PC-3 (cell line): Measurements from ENCODE around the gene DIAPH3. TPM values are rescaled to one million over a fixed set of nuclear protein-coding genes. Genes with fewer than 3 reads are reported as not detected.

Source experiments
- ATAC-seq: fragments of 200-7000 bp; cut with Tn5 transposase; 2 replicates; pipeline ENCODE4 v1.9.1; 2020; ENCODE audit warnings: mild to moderate bottlenecking, moderate library complexity
- BruUV-seq: library from RNA; stranded (reverse); fragments of 400-500 nt; replicated peaks from 2 replicates; lab custom pipeline; 2021; lab: Mats Ljungman, UMichigan
- CTCF ChIA-PET: fragments of 300-600 bp; sonication (Branson Sonifier 250); formaldehyde crosslinking; loops from one replicate; lab custom pipeline; 2022; ENCODE audit warnings: antibody characterized with exemption; lab: Charles Lee
- POLR2A ChIA-PET: fragments of 300-600 bp; sonication (Branson Sonifier 250); formaldehyde crosslinking; loops from one replicate; lab custom pipeline; 2022; ENCODE audit warnings: antibody characterized with exemption; ENCODE audit not compliant: unreplicated experiment; lab: Charles Lee
- DNase-seq: peaks from one replicate; pipeline ENCODE4 v3.0.0-alpha.2; 2015
- H2AFZ ChIP-seq: fragments of 300-600 bp; sonication (generic); 2 replicates; pipeline ENCODE4 v1.6.0; 2016; ENCODE audit warnings: antibody characterized with exemption, low read length
- H3F3A ChIP-seq: fragments of 300-600 bp; sonication (generic); one replicate; pipeline ENCODE4 v1.6.0; 2017; ENCODE audit warnings: antibody characterized with exemption, low read length, control low read depth, mild to moderate bottlenecking; ENCODE audit not compliant: unreplicated experiment
- H3K27ac ChIP-seq: fragments of 300-600 bp; sonication (generic); 2 replicates; pipeline ENCODE4 v1.5.1; 2016; ENCODE audit warnings: mild to moderate bottlenecking, low read length
- H3K27me3 ChIP-seq: fragments of 300-600 bp; sonication (generic); 2 replicates; pipeline ENCODE4 v1.6.1; 2016; ENCODE audit warnings: low read length, mixed read lengths
- H3K36me3 ChIP-seq: fragments of 300-600 bp; sonication (generic); 2 replicates; pipeline ENCODE4 v1.6.1; 2016; ENCODE audit warnings: low read depth, mixed run types, low read length, mixed read lengths
- H3K4me1 ChIP-seq: fragments of 300-600 bp; sonication (generic); 2 replicates; pipeline ENCODE4 v1.5.1; 2016; ENCODE audit warnings: low read length; ENCODE audit not compliant: insufficient read depth
- H3K4me2 ChIP-seq: fragments of 300-600 bp; sonication (generic); 2 replicates; pipeline ENCODE4 v1.6.0; 2016; ENCODE audit warnings: low read length
- H3K4me3 ChIP-seq: fragments of 300-600 bp; sonication (generic); 2 replicates; pipeline ENCODE4 v1.5.1; 2016; ENCODE audit warnings: mild to moderate bottlenecking, low read length, mixed read lengths
- H3K79me2 ChIP-seq: fragments of 300-600 bp; sonication (generic); 2 replicates; pipeline ENCODE4 v1.6.1; 2017; ENCODE audit warnings: low read length, mixed read lengths
- H3K9ac ChIP-seq: fragments of 300-600 bp; sonication (generic); 2 replicates; pipeline ENCODE4 v1.6.0; 2016; ENCODE audit warnings: mild to moderate bottlenecking, low read length
- H3K9me2 ChIP-seq: fragments of 300-600 bp; sonication (generic); replicated peaks from 2 replicates; pipeline ENCODE4 v1.6.1; 2016; ENCODE audit warnings: mixed run types, low read length, mixed read lengths
- H3K9me3 ChIP-seq: fragments of 300-600 bp; sonication (generic); 2 replicates; pipeline ENCODE4 v1.6.1; 2016; ENCODE audit warnings: low read length, mixed read lengths
- H4K20me1 ChIP-seq: fragments of 300-600 bp; sonication (generic); 2 replicates; pipeline ENCODE4 v1.6.1; 2016; ENCODE audit warnings: low read length, mixed read lengths
- CTCF ChIP-seq: fragments of 300-600 bp; sonication (generic); conservative IDR thresholded peaks from 2 replicates; pipeline ENCODE4 v1.5.1; 2017; ENCODE audit warnings: antibody characterized with exemption, low read depth, mild to moderate bottlenecking, low read length
- EZH2 ChIP-seq: fragments of 300-600 bp; sonication (generic); IDR thresholded peaks from one replicate; pipeline ENCODE4 v1.6.1; 2017; ENCODE audit warnings: antibody characterized with exemption, mild to moderate bottlenecking, low read length; ENCODE audit not compliant: unreplicated experiment
- EZH2phosphoT487 ChIP-seq: fragments of 300-600 bp; sonication (generic); IDR thresholded peaks from 2 replicates; pipeline ENCODE4 v1.6.1; 2018; ENCODE audit warnings: mild to moderate bottlenecking, antibody characterized with exemption, low read length, borderline replicate concordance
- intact Hi-C: fragments of 100-400 bp; cut with micrococcal nuclease; formaldehyde crosslinking; loops from 2 replicates; pipeline ENCODE4 v1.9.0; 2023
- total RNA-seq: library from RNA; depleted of rRNA; stranded (reverse); fragments of >200 nt; gene quantifications from 2 replicates; pipeline ENCODE4 v1.2.3, GENCODE V29; 2014

Gene DIAPH3
- total RNA-seq, 1 experiment from 2014 or later: 7.6 TPM

GRCh38 chr13:60134376-60134775 lies 29.4 kb downstream of the DIAPH3 start:
- no peak overlapping the region for H2AFZ ChIP-seq
- no peak overlapping the region for H3K9ac ChIP-seq
- no peak for DNase-seq
- H3K9me2 ChIP-seq: no peaks in the 10 kb centered on the region
- no TSS peak for BruUV-seq
- TF ChIP-seq EZH2phosphoT487 (no peak), CTCF (no peak), EZH2 (no peak)
- peaks cover 6% of the 10 kb centered on the region for H3K36me3 ChIP-seq
- ChIA-PET POLR2A (no interaction called here), CTCF (no interaction called here)
- no peak overlapping the region for H3K4me3 ChIP-seq
- no peaks in the 10 kb centered on the region for H3K27me3 ChIP-seq
- peaks cover 19% of the 10 kb centered on the region for H3K79me2 ChIP-seq
- no peaks in the 10 kb centered on the region for H3F3A ChIP-seq
- ATAC-seq: no peak
- H3K4me1 ChIP-seq: peaks cover 12% of the 10 kb centered on the region
- no peak overlapping the region for H3K27ac ChIP-seq
- intact Hi-C loops: no loop called here
- peaks cover 8% of the 10 kb centered on the region; the same call in 1 of the 2 replicates for H4K20me1 ChIP-seq
- no peak overlapping the region for H3K4me2 ChIP-seq
- H3K9me3 ChIP-seq: no peaks in the 10 kb centered on the region

- ChIA-PET CTCF (no interaction called here), POLR2A (no interaction called here)
- BruUV-seq: no TSS peak
- no peaks in the 10 kb centered on the region for H3K79me2 ChIP-seq
- DNase-seq (no peak), ATAC-seq (no peak)
- H3K9ac ChIP-seq: no peak overlapping the region
- H2AFZ ChIP-seq: no peak overlapping the region
- H3K27ac ChIP-seq: no peak overlapping the region
- H3K4me1 ChIP-seq: no peaks in the 10 kb centered on the region
- no peaks in the 10 kb centered on the region for H3K9me3 ChIP-seq
- H3K4me2 ChIP-seq: no peak overlapping the region
- no peak overlapping the region for H3K4me3 ChIP-seq
- no peak for TF ChIP-seq EZH2
- no peak for TF ChIP-seq CTCF
- no peak for TF ChIP-seq EZH2phosphoT487
- no peaks in the 10 kb centered on the region for H4K20me1 ChIP-seq
- H3K9me2 ChIP-seq: no peaks in the 10 kb centered on the region
- intact Hi-C loops: no loop called here
- no peaks in the 10 kb centered on the region for H3K27me3 ChIP-seq
- no peaks in the 10 kb centered on the region for H3K36me3 ChIP-seq
- no peaks in the 10 kb centered on the region for H3F3A ChIP-seq
Measured at GRCh38 chr13:60121337-60121687, 42.4 kb downstream of the DIAPH3 start.

- no peaks in the 10 kb centered on the region for H4K20me1 ChIP-seq
- no peak overlapping the region for H3K27ac ChIP-seq
- H3K27me3 ChIP-seq: no peaks in the 10 kb centered on the region
- no peaks in the 10 kb centered on the region; the same call in 1 of the 2 replicates for H3K36me3 ChIP-seq
- no peaks in the 10 kb centered on the region for H3K9me3 ChIP-seq
- TF ChIP-seq EZH2phosphoT487 (no peak), EZH2 (no peak), CTCF (no peak)
- H3F3A ChIP-seq: no peaks in the 10 kb centered on the region
- no peak overlapping the region for H3K9ac ChIP-seq
- H3K4me1 ChIP-seq: no peaks in the 10 kb centered on the region
- no peak overlapping the region for H3K4me3 ChIP-seq
- no TSS peak for BruUV-seq
- H3K9me2 ChIP-seq: no peaks in the 10 kb centered on the region
- DNase-seq (no peak), ATAC-seq (no peak)
- no peaks in the 10 kb centered on the region for H3K79me2 ChIP-seq
- POLR2A ChIA-PET: no interaction called here
- intact Hi-C loops: no loop called here
- H3K4me2 ChIP-seq: no peak overlapping the region
- CTCF ChIA-PET: no interaction called here
- no peak overlapping the region for H2AFZ ChIP-seq
Measured at GRCh38 chr13:60120617-60121336, 43.0 kb downstream of the DIAPH3 start.
